Karpas-422 (cell line): ENCODE data around the gene CD28. TPM values are rescaled to one million over a fixed set of nuclear protein-coding genes. Genes with fewer than 3 reads are reported as not detected.
A peak's percentile ranks its signal among the peaks of the same experiment; 100 is the strongest.
"Not testable (repeated sequence)": the region's sequence is repeated elsewhere in the genome, so short reads cannot be mapped to it uniquely, and the experiment has no call there.

Experiments used
- DNase-seq: peaks from one replicate; pipeline ENCODE4 v3.0.0-alpha.2; 2015
- H2AFZ ChIP-seq: fragments of 200-600 bp; sonication (generic); 2 replicates; pipeline ENCODE4 v1.6.1; 2014; ENCODE audit warnings: antibody characterized with exemption, low read length, mixed read lengths
- H3K27ac ChIP-seq: fragments of 200-600 bp; sonication (generic); 2 replicates; pipeline ENCODE4 v1.5.1; 2014; ENCODE audit warnings: mild to moderate bottlenecking, low read length, moderate library complexity
- H3K27me3 ChIP-seq: fragments of 200-600 bp; sonication (generic); 2 replicates; pipeline ENCODE4 v1.6.1; 2014; ENCODE audit warnings: low read length, mixed read lengths
- H3K36me3 ChIP-seq: fragments of 200-600 bp; sonication (generic); 2 replicates; pipeline ENCODE4 v1.6.1; 2014; ENCODE audit warnings: low read length, mixed read lengths; ENCODE audit not compliant: insufficient read depth
- H3K4me1 ChIP-seq: fragments of 200-600 bp; sonication (generic); 2 replicates; pipeline ENCODE4 v1.6.1; 2014; ENCODE audit warnings: mild to moderate bottlenecking, low read length, mixed read lengths
- H3K4me2 ChIP-seq: fragments of 200-600 bp; sonication (generic); 2 replicates; pipeline ENCODE4 v1.6.1; 2014; ENCODE audit warnings: low read length, low read depth, mild to moderate bottlenecking; ENCODE audit not compliant: poor library complexity, severe bottlenecking
- H3K4me3 ChIP-seq: fragments of 200-600 bp; sonication (generic); 2 replicates; pipeline ENCODE4 v1.5.1; 2014; ENCODE audit warnings: mild to moderate bottlenecking, antibody characterized with exemption, low read length, mixed read lengths
- H3K79me2 ChIP-seq: fragments of 200-600 bp; sonication (generic); 2 replicates; pipeline ENCODE4 v1.6.1; 2014; ENCODE audit warnings: mild to moderate bottlenecking, low read length, mixed read lengths
- H3K9ac ChIP-seq: fragments of 200-600 bp; sonication (generic); 2 replicates; pipeline ENCODE4 v1.6.0; 2014; ENCODE audit warnings: low read length
- H3K9me2 ChIP-seq: fragments of 200-600 bp; sonication (generic), shearing (Covaris generic); replicated peaks from 2 replicates; pipeline ENCODE4 v1.6.0; 2014; ENCODE audit warnings: mild to moderate bottlenecking, low read length, moderate library complexity; ENCODE audit not compliant: insufficient read depth
- H3K9me3 ChIP-seq: fragments of 300-700, 200-600 bp; sonication (generic); 2 replicates; pipeline ENCODE4 v1.6.1; 2014; ENCODE audit warnings: low read length, mixed read lengths
- H4K20me1 ChIP-seq: fragments of 200-600 bp; sonication (generic); 2 replicates; pipeline ENCODE4 v1.6.1; 2014; ENCODE audit warnings: mild to moderate bottlenecking, antibody characterized with exemption, low read length, low read depth; ENCODE audit not compliant: insufficient read depth
- total RNA-seq: library from RNA; depleted of rRNA; stranded (reverse); fragments of >200 nt; shearing (Covaris generic); gene quantifications from 2 replicates; pipeline ENCODE4 v1.2.3, GENCODE V29; 2014; ENCODE audit warnings: low replicate concordance

The CD28 gene
- total RNA-seq, 1 experiment from 2014 or later = not detected

- H3K79me2 ChIP-seq, H3K4me2 ChIP-seq, H3K9me2 ChIP-seq, H3K27me3 ChIP-seq, H3K27ac ChIP-seq, H3K4me1 ChIP-seq, H3K4me3 ChIP-seq, H2AFZ ChIP-seq, H3K9ac ChIP-seq, H3K36me3 ChIP-seq, H3K9me3 ChIP-seq, H4K20me1 ChIP-seq: not testable (repeated sequence)
- peak; percentile 7 for DNase-seq
Observed at GRCh38 chr2:203698410-203698809, 8.0 kb upstream of the CD28 start.

DNA sequence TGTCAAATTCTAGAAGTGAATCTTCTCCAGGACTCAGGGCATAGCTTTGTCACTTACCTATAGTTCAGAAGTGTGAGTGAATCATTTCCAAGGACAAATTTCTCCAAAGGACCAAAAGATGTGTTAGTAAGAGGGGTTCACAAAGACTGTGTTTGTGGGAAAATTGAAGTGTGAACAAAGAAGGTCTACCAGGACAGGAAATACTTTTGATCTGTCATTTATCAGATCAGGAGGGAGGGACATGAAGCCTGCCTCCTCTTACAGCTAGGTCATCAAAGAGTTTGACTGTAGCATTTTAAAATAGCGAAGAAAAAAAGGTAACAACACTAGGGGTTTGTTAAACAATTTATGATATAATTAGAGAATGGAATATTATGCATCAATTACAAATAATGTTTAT, 2.0 kb upstream of the CD28 start:
- H3K4me3 ChIP-seq = no peak overlapping the region
- H2AFZ ChIP-seq = no peak overlapping the region
- no peak overlapping the region for H3K27ac ChIP-seq
- no peak overlapping the region for H3K9ac ChIP-seq
- no peaks in the 10 kb centered on the region for H3K9me3 ChIP-seq
- H3K4me1 ChIP-seq = no peaks in the 10 kb centered on the region
- peaks cover 3% of the 10 kb centered on the region; the same call in 1 of the 2 replicates for H3K27me3 ChIP-seq
- H3K9me2 ChIP-seq = no peaks in the 10 kb centered on the region
- no peak for DNase-seq
- H4K20me1 ChIP-seq = no peaks in the 10 kb centered on the region
- H3K36me3 ChIP-seq = no peaks in the 10 kb centered on the region
- no peak overlapping the region for H3K4me2 ChIP-seq
- no peaks in the 10 kb centered on the region for H3K79me2 ChIP-seq

- H3K9me2 ChIP-seq = no peaks in the 10 kb centered on the region
- no peak overlapping the region for H3K4me2 ChIP-seq
- no peaks in the 10 kb centered on the region for H3K79me2 ChIP-seq
- no peaks in the 10 kb centered on the region for H3K9me3 ChIP-seq
- no peaks in the 10 kb centered on the region for H4K20me1 ChIP-seq
- no peak overlapping the region for H3K27ac ChIP-seq
- no peak overlapping the region for H2AFZ ChIP-seq
- no peak overlapping the region for H3K4me3 ChIP-seq
- no peak for DNase-seq
- H3K4me1 ChIP-seq = no peaks in the 10 kb centered on the region
- H3K27me3 ChIP-seq = peaks cover 3% of the 10 kb centered on the region; the same call in 1 of the 2 replicates
- no peak overlapping the region for H3K9ac ChIP-seq
- H3K36me3 ChIP-seq = no peaks in the 10 kb centered on the region
Observed at GRCh38 chr2:203705178-203705577, 1.3 kb upstream of the CD28 start.

DNA sequence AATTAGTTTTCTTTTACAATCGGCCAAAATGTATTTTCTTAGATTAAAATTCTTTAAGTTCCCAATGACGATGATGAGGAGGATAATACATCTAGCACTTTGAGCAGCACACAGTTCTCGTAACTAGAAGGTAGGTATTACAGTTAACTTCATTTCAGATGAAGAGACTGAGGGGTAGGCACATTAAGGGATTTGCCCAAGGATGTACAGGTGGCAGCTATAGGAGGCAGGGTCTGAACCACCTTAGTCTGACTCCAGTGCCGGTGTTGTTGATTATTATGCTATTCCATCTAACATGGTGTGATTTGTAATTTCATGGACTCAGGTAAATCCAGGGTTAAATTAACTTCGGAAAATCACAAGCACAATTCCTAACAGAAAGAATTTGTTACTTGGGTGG, 1.1 kb downstream of the CD28 start:
- Histone ChIP-seq H2AFZ (no peak overlapping the region), H4K20me1 (no peaks in the 10 kb centered on the region), H3K27me3 (peaks cover 3% of the 10 kb centered on the region; the same call in 1 of the 2 replicates), H3K9ac (no peak overlapping the region), H3K27ac (no peak overlapping the region), H3K4me2 (no peak overlapping the region), H3K9me3 (no peaks in the 10 kb centered on the region), H3K36me3 (no peaks in the 10 kb centered on the region), H3K4me1 (no peaks in the 10 kb centered on the region), H3K9me2 (no peaks in the 10 kb centered on the region), H3K79me2 (no peaks in the 10 kb centered on the region), H3K4me3 (no peak overlapping the region)
- no peak for DNase-seq

DNA sequence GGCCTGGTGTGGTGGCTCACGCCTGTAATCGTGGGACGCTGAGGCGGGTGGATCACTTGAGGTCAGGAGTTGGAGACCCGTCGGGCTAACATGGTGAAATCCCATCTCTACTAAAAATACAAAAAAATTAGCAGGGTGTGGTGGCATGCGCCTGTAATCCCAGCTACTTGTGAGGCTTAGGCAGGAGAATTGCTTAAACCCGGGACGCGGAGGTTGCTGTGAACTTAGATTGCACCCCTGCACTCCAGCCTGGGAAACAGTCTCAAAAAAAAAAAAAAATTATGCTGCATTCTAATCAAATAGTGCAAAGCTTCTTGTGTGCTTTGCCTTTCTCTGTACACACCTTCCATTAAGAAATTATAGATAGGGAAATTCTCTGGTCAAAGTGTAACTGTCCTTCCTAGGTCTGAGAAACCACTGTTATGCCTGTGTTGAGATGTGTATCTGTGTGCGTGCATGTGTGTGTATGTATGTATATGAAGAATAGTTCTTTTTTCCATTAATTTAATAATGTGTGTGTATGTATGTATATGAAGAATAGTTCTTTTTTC, 2.5 kb downstream of the CD28 start:
- H3K4me2 ChIP-seq = no peak overlapping the region

DNA sequence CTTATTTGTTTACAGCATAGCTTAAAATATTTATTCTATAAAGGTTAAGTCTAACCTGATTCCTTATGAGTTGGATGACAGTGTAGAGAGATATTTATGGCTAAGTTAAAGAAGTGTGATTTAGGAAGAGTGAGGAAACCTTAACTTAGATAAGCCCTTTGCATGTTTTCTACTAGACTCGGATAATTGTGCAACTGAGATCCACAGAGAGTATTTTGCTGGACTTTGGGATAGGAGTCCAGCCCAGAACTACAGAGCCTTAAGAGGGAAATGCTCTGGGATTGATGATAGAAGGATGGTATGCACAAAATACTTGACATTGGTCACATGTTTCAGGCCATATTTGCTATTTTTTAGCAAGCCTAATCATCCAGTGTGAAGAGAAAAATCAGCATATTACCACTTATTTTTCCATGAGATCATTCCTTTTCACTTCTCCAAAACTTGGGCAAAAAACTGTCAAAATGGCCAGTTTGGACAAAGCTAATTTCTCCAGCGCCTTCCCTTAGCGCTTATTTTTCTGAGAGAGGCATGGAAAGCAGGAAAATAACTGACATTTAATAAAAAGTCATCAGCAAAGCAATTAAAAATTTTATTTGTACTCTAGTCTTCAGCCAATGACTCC, 3.1 kb downstream of the CD28 start:
- no peak overlapping the region for H2AFZ ChIP-seq
- no peaks in the 10 kb centered on the region for H3K4me1 ChIP-seq
- no peaks in the 10 kb centered on the region for H3K79me2 ChIP-seq
- H3K4me2 ChIP-seq = no peak overlapping the region
- no peak for DNase-seq
- H3K9ac ChIP-seq = no peak overlapping the region
- H3K36me3 ChIP-seq = no peaks in the 10 kb centered on the region
- H3K9me2 ChIP-seq = no peaks in the 10 kb centered on the region
- no peak overlapping the region for H3K27ac ChIP-seq
- no peaks in the 10 kb centered on the region for H3K27me3 ChIP-seq
- H4K20me1 ChIP-seq = no peaks in the 10 kb centered on the region
- no peaks in the 10 kb centered on the region for H3K9me3 ChIP-seq
- no peak overlapping the region for H3K4me3 ChIP-seq

More for the DNA sequence above, 2.5 kb downstream of the CD28 start:
- no peak overlapping the region for H3K27ac ChIP-seq
- no peaks in the 10 kb centered on the region for H3K4me1 ChIP-seq
- no peak overlapping the region for H2AFZ ChIP-seq
- no peak overlapping the region for H3K9ac ChIP-seq
- H3K36me3 ChIP-seq = no peaks in the 10 kb centered on the region
- peaks cover 3% of the 10 kb centered on the region; the same call in 1 of the 2 replicates for H3K27me3 ChIP-seq
- H3K9me2 ChIP-seq = no peaks in the 10 kb centered on the region
- H3K4me3 ChIP-seq = no peak overlapping the region
- DNase-seq = no peak
- H3K9me3 ChIP-seq = no peaks in the 10 kb centered on the region
- no peaks in the 10 kb centered on the region for H4K20me1 ChIP-seq
- no peaks in the 10 kb centered on the region for H3K79me2 ChIP-seq

GRCh38 chr2:203710226-203710625, 3.8 kb downstream of the CD28 start:
- Histone ChIP-seq H3K27me3 (no peaks in the 10 kb centered on the region), H3K36me3 (no peaks in the 10 kb centered on the region), H3K4me2 (no peak overlapping the region), H3K4me1 (no peaks in the 10 kb centered on the region), H3K79me2 (no peaks in the 10 kb centered on the region), H3K9me3 (no peaks in the 10 kb centered on the region), H3K9ac (no peak overlapping the region), H3K4me3 (no peak overlapping the region), H2AFZ (no peak overlapping the region), H3K9me2 (no peaks in the 10 kb centered on the region), H3K27ac (no peak overlapping the region), H4K20me1 (no peaks in the 10 kb centered on the region)
- DNase-seq = no peak

DNA sequence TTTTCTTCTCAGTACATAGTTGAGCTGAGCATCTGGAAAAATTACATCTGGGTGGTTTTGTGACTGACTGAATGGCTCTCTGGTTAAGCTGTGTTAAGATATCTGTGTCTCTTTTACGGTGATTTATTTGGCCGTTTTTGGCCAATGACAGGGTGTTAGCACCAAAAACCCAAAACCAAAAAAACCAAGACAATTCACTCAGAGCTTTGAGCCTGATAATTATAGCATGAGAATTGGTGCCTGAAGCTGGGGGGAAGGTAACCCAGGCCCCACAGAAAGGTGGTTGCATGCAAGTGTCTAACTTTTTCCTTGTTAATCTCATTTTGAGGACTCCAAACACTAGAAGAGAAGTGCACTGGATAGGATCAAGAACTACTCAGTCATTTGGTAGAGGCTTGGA, 4.5 kb downstream of the CD28 start:
- no peaks in the 10 kb centered on the region for H3K27me3 ChIP-seq
- H3K4me3 ChIP-seq = no peak overlapping the region
- H3K4me1 ChIP-seq = no peaks in the 10 kb centered on the region
- no peak overlapping the region for H3K27ac ChIP-seq
- no peak overlapping the region for H3K4me2 ChIP-seq
- no peak for DNase-seq
- no peaks in the 10 kb centered on the region for H3K9me2 ChIP-seq
- no peaks in the 10 kb centered on the region for H3K9me3 ChIP-seq
- H4K20me1 ChIP-seq = no peaks in the 10 kb centered on the region
- no peak overlapping the region for H2AFZ ChIP-seq
- H3K9ac ChIP-seq = no peak overlapping the region
- no peaks in the 10 kb centered on the region for H3K79me2 ChIP-seq
- H3K36me3 ChIP-seq = no peaks in the 10 kb centered on the region
